Measurements from ENCODE around the gene PPM1H.

DNA sequence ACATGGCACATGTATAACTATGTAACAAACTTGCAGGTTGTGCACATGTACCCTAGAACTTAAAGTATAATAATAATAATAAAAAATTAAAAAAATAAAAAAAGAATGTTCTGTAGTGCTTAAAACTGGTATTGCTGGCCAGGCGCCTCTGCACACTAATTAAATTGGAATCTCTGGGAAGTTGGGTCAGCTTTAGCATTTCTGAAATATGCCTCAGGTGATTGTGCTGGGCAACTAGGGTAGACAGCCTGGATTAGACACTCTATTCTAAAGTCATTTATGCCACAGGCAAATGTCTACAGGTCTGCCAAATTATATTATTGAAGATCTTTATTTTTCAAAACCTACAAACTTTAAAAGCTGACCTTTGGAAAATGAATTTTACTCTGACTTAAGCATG lies 55.3 kb downstream of the PPM1H start:
- TF ChIP-seq, protein P1, sequence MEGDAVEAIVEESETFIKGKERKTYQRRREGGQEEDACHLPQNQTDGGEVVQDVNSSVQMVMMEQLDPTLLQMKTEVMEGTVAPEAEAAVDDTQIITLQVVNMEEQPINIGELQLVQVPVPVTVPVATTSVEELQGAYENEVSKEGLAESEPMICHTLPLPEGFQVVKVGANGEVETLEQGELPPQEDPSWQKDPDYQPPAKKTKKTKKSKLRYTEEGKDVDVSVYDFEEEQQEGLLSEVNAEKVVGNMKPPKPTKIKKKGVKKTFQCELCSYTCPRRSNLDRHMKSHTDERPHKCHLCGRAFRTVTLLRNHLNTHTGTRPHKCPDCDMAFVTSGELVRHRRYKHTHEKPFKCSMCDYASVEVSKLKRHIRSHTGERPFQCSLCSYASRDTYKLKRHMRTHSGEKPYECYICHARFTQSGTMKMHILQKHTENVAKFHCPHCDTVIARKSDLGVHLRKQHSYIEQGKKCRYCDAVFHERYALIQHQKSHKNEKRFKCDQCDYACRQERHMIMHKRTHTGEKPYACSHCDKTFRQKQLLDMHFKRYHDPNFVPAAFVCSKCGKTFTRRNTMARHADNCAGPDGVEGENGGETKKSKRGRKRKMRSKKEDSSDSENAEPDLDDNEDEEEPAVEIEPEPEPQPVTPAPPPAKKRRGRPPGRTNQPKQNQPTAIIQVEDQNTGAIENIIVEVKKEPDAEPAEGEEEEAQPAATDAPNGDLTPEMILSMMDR (IDR thresholded peaks at IDR 0.05; ENCODE audit: low read length) = no peak
- no peak for TF ChIP-seq EZH2 (IDR thresholded peaks at IDR 0.05; ENCODE audit: borderline replicate concordance, low read length)

All from OCI-LY1 (cell line).